HG03108 (cell line): ENCODE measurements around the gene PUS10.

Source experiments
- ATAC-seq: cut with Tn5 transposase; IDR thresholded peaks from one replicate; pipeline ENCODE4 v1.9.1; 2021; ENCODE audit warnings: moderate library complexity; ENCODE audit not compliant: unreplicated experiment

Gene PUS10

GRCh38 chr2:60974652-60975051, 43.4 kb downstream of the PUS10 start:
- no peak for ATAC-seq

GRCh38 chr2:60973705-60974104, 44.4 kb downstream of the PUS10 start:
- no peak for ATAC-seq

- no peak for ATAC-seq
These were observed 45.0 kb downstream of the PUS10 start for GRCh38 chr2:60972889-60973656.

- no peak for ATAC-seq
These were observed 51.3 kb downstream of the PUS10 start for GRCh38 chr2:60966507-60967405.

GRCh38 chr2:60965499-60965785, 52.6 kb downstream of the PUS10 start:
- no peak for ATAC-seq

- no peak for ATAC-seq
These were observed 53.2 kb downstream of the PUS10 start for GRCh38 chr2:60964651-60965498.

GRCh38 chr2:60963190-60963589, 54.9 kb downstream of the PUS10 start:
- no peak for ATAC-seq

GRCh38 chr2:60962528-60962927, 55.5 kb downstream of the PUS10 start:
- no peak for ATAC-seq

- ATAC-seq = no peak
These were observed 56.6 kb downstream of the PUS10 start for GRCh38 chr2:60961457-60961856.

GRCh38 chr2:60960706-60961105, 57.3 kb downstream of the PUS10 start:
- no peak for ATAC-seq

- no peak for ATAC-seq
These were observed 58.6 kb downstream of the PUS10 start for GRCh38 chr2:60959501-60959900.

GRCh38 chr2:60958800-60959199, 59.3 kb downstream of the PUS10 start:
- ATAC-seq = no peak

GRCh38 chr2:60958361-60958760, 59.7 kb downstream of the PUS10 start:
- ATAC-seq = no peak

GRCh38 chr2:60957643-60958042, 60.4 kb downstream of the PUS10 start:
- ATAC-seq = no peak

GRCh38 chr2:60957224-60957623, 60.8 kb downstream of the PUS10 start:
- ATAC-seq = no peak

- no peak for ATAC-seq
These were observed 63.9 kb downstream of the PUS10 start for GRCh38 chr2:60954139-60954538.

- ATAC-seq = no peak
These were observed 69.0 kb downstream of the PUS10 start for GRCh38 chr2:60948926-60949579.

GRCh38 chr2:60948161-60948560, 69.9 kb downstream of the PUS10 start:
- no peak for ATAC-seq

- ATAC-seq = no peak
These were observed 71.0 kb downstream of the PUS10 start for GRCh38 chr2:60947056-60947455.

GRCh38 chr2:60945341-60945740, 72.7 kb downstream of the PUS10 start:
- no peak for ATAC-seq

- ATAC-seq = no peak
These were observed 78.4 kb downstream of the PUS10 start for GRCh38 chr2:60939622-60940021.
